MCF 10A (cell line): ENCODE data around the gene PCDHA7. TPM values are rescaled to one million over a fixed set of nuclear protein-coding genes. Genes with fewer than 3 reads are reported as not detected.
"Not testable (repeated sequence)": the region's sequence is repeated elsewhere in the genome, so short reads cannot be mapped to it uniquely, and the experiment has no call there.

Source experiments
- BruUV-seq: library from RNA; stranded (reverse); fragments of 400-500 nt; replicated peaks from 2 replicates; lab custom pipeline; 2021; lab: Mats Ljungman, UMichigan
- CTCF ChIA-PET: fragments of 300-600 bp; sonication (Branson Sonifier 250); formaldehyde crosslinking; extraction: SDS; loops from one replicate; lab custom pipeline; 2021; ENCODE audit warnings: antibody characterized with exemption, inconsistent platforms; lab: Yijun Ruan, JAX
- POLR2A ChIA-PET: fragments of 300-600, 350-650 bp; sonication (Branson Sonifier 250); formaldehyde crosslinking; extraction: SDS; loops from one replicate; lab custom pipeline; 2020; ENCODE audit warnings: antibody characterized with exemption, inconsistent platforms; lab: Yijun Ruan, JAX
- DNase-seq: peaks from one replicate; pipeline ENCODE4 v3.0.0-alpha.2; 2018; ENCODE audit not compliant: unreplicated experiment
- H3K27ac Mint-ChIP-seq: one replicate; pipeline ENCODE4 v1.8.0; 2022; ENCODE audit warnings: mild to moderate bottlenecking, low read depth, mixed read lengths; ENCODE audit not compliant: unreplicated experiment
- H3K27me3 Mint-ChIP-seq: one replicate; pipeline ENCODE4 v1.8.0; 2022; ENCODE audit warnings: mixed read lengths; ENCODE audit not compliant: insufficient read depth, unreplicated experiment
- H3K36me3 Mint-ChIP-seq: one replicate; pipeline ENCODE4 v1.8.0; 2022; ENCODE audit warnings: mild to moderate bottlenecking, moderate library complexity, mixed read lengths; ENCODE audit not compliant: insufficient read depth, unreplicated experiment
- H3K4me1 Mint-ChIP-seq: one replicate; pipeline ENCODE4 v1.8.0; 2022; ENCODE audit warnings: mixed read lengths; ENCODE audit not compliant: insufficient read depth, unreplicated experiment
- H3K4me3 Mint-ChIP-seq: one replicate; pipeline ENCODE4 v1.8.0; 2022; ENCODE audit warnings: mild to moderate bottlenecking, moderate library complexity, mixed read lengths; ENCODE audit not compliant: unreplicated experiment
- H3K9me3 Mint-ChIP-seq: one replicate; pipeline ENCODE4 v1.8.0; 2022; ENCODE audit warnings: mixed read lengths; ENCODE audit not compliant: unreplicated experiment
- CTCF ChIP-seq: fragments of 200-600 bp; IDR thresholded peaks from one replicate; pipeline ENCODE4 v1.8.0; 2022; ENCODE audit warnings: antibody characterized with exemption, mild to moderate bottlenecking; ENCODE audit not compliant: unreplicated experiment
- intact Hi-C: fragments of 100-400 bp; cut with micrococcal nuclease; formaldehyde crosslinking; loops from 2 replicates; pipeline ENCODE4 v1.14.1; 2022
- total RNA-seq: library from RNA; stranded (reverse); gene quantifications from 2 replicates; pipeline ENCODE4 v1.2.3, GENCODE V29; 2022

Gene PCDHA7
- total RNA-seq, 1 experiment from 2014 or later: 0.40 TPM

DNA sequence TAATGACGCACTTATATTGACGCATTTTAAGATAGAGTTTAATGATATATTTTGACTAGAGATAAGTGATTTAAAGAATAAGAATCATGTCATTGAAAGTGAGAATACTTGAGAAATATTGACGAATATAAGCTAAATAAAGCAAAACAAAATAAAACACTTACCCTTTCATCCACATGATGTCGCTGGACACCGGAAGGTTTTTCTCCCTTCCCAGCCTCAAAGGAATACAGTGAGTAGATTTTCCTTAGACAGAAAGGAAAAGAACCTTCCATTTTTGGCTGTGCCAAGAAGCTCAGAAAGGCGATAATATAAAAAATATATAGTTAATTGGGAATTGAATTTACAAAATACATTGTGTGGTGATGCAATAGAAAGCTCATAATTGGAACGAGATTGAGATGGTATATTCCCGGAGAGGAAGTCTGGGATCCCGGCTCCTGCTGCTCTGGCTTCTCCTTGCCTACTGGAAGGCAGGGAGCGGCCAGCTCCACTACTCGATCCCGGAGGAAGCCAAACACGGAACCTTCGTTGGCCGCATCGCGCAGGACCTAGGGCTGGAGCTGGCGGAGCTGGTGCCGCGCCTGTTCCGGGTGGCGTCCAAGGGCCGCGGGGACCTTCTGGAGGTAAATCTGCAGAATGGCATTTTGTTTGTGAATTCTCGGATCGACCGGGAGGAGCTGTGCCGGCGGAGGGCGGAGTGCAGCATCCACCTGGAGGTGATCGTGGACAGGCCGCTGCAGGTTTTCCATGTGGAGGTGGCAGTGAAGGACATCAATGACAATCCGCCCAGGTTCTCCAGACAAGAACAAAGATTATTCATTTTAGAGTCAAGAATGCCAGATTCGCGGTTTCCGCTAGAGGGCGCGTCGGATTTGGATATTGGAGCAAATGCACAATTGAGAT lies 12.4 kb upstream of the PCDHA7 start, which contains the start of gene PCDHA5:
Gene PCDHA5 (plus strand): TSS at position 239 of the 906 bp plus-strand sequence.
- peaks cover 5% of the 10 kb centered on the region for H3K36me3 Mint-ChIP-seq
- intact Hi-C loops: no loop called here
- no peaks in the 10 kb centered on the region for H3K4me1 Mint-ChIP-seq
- H3K27ac Mint-ChIP-seq: no peak within 1 kb of the TSS
- no TSS peak for BruUV-seq
- no peak within 1 kb of the TSS for H3K4me3 Mint-ChIP-seq
- peak; percentile 19 for TF ChIP-seq CTCF
- no peaks in the 10 kb centered on the region for H3K9me3 Mint-ChIP-seq
- peak; percentile 17 for DNase-seq
- H3K27me3 Mint-ChIP-seq: peaks cover 2% of the 10 kb centered on the region
- CTCF ChIA-PET: interaction anchor here (0.6 to 3.7 kb wide), 4 partner anchors 14 to 355 kb away, joined by 3 to 12 read pairs (median 5); partner anchors contain the start of gene PCDHA4
- POLR2A ChIA-PET: interaction anchor here (1.0 kb wide), 1 partner anchor 54 kb away, joined by 3 read pairs; no protein-coding TSS in a partner anchor

DNA sequence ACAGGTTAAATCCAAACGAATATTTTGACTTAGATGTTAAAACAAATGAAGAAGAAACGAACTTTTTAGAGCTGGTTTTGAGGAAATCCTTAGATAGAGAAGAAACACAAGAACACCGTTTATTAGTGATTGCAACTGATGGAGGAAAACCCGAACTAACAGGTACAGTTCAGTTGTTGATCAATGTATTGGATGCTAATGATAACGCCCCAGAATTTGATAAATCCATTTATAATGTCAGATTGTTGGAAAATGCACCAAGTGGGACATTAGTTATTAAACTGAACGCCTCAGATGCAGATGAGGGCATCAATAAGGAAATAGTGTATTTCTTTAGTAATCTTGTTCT lies 11.8 kb upstream of the PCDHA7 start:
- no peak for DNase-seq
- CTCF ChIA-PET: interaction anchor here (1.1 kb wide), 1 partner anchor 15 kb away, joined by 7 read pairs; the partner anchor contains the start of gene PCDHA4
- POLR2A ChIA-PET: no interaction called here
- intact Hi-C loops: no loop called here
- TF ChIP-seq CTCF: peak; percentile 1
- H3K36me3 Mint-ChIP-seq: peaks cover 5% of the 10 kb centered on the region
- H3K27ac Mint-ChIP-seq: no peak overlapping the region
- no peaks in the 10 kb centered on the region for H3K27me3 Mint-ChIP-seq
- no TSS peak for BruUV-seq
- H3K4me3 Mint-ChIP-seq: no peak overlapping the region
- no peaks in the 10 kb centered on the region for H3K4me1 Mint-ChIP-seq
- H3K9me3 Mint-ChIP-seq: no peaks in the 10 kb centered on the region

DNA sequence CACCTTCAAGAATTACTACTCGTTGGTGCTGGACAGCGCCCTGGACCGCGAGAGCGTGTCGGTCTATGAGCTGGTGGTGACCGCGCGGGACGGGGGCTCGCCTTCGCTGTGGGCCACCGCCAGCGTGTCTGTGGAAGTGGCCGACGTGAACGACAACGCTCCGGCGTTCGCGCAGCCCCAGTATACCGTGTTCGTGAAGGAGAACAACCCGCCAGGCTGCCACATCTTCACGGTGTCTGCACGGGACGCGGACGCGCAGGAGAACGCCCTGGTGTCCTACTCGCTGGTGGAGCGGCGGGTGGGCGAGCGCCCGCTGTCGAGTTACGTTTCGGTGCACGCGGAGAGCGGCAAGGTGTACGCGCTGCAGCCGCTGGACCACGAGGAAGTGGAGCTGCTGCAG lies 11.1 kb upstream of the PCDHA7 start:
- DNase-seq, POLR2A ChIA-PET, intact Hi-C loops, CTCF ChIA-PET, H3K27ac Mint-ChIP-seq, H3K4me1 Mint-ChIP-seq, BruUV-seq, H3K36me3 Mint-ChIP-seq, H3K9me3 Mint-ChIP-seq, H3K4me3 Mint-ChIP-seq, H3K27me3 Mint-ChIP-seq: not testable (repeated sequence)

DNA sequence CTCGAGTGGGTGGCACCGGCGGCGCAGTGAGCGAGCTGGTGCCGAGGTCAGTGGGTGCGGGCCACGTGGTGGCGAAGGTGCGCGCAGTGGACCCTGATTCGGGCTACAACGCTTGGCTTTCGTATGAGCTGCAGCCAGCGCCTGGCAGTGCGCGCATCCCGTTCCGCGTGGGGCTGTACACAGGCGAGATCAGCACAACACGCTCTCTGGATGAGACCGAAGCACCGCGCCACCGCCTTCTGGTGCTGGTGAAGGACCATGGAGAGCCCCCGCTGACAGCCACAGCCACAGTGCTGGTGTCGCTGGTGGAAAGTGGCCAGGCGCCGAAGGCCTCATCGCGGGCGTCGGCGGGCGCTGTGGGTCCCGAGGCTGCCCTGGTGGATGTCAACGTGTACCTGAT lies 10.6 kb upstream of the PCDHA7 start:
- no peaks in the 10 kb centered on the region for H3K9me3 Mint-ChIP-seq
- peaks cover 5% of the 10 kb centered on the region for H3K36me3 Mint-ChIP-seq
- no peaks in the 10 kb centered on the region for H3K4me1 Mint-ChIP-seq
- BruUV-seq: no TSS peak
- intact Hi-C loops: no loop called here
- no peak overlapping the region for H3K27ac Mint-ChIP-seq
- H3K27me3 Mint-ChIP-seq: no peaks in the 10 kb centered on the region
- CTCF ChIA-PET: no interaction called here
- no peak overlapping the region for H3K4me3 Mint-ChIP-seq
- no peak for TF ChIP-seq CTCF
- POLR2A ChIA-PET: no interaction called here
- no peak for DNase-seq
